IPS DF 6.9 (cell line): Measurements from ENCODE around the gene MDFI.

Source experiments
- DNase-seq: peaks from one replicate; pipeline ENCODE4 v3.0.0-alpha.2; 2013; ENCODE audit warnings: low read depth, low spot score
- H3K27ac ChIP-seq: one replicate; pipeline ENCODE4 v1.5.1; 2013; ENCODE audit warnings: low read length, control low read depth
- H3K27me3 ChIP-seq: 2 replicates; pipeline ENCODE4 v1.6.1; 2013; ENCODE audit warnings: mild to moderate bottlenecking, low read length; ENCODE audit not compliant: control insufficient read depth, insufficient read depth
- H3K36me3 ChIP-seq: 2 replicates; pipeline ENCODE4 v1.6.1; 2013; ENCODE audit warnings: low read length; ENCODE audit not compliant: control insufficient read depth, insufficient read depth
- H3K4me1 ChIP-seq: 2 replicates; pipeline ENCODE4 v1.6.1; 2013; ENCODE audit warnings: low read length; ENCODE audit not compliant: control insufficient read depth, insufficient read depth
- H3K4me3 ChIP-seq: 2 replicates; pipeline ENCODE4 v1.5.1; 2013; ENCODE audit warnings: mild to moderate bottlenecking, low read length
- H3K9me3 ChIP-seq: 2 replicates; pipeline ENCODE4 v1.6.1; 2013; ENCODE audit warnings: low read length, inconsistent platforms; ENCODE audit not compliant: control insufficient read depth, insufficient read depth
- WGBS: extraction: QIAGEN DNeasy Blood & Tissue Kit; methylation state at CpG from one replicate; pipeline ENCODE4 v1.1.7; 2013; ENCODE audit warnings: mixed read lengths, missing lambda C conversion rate; ENCODE audit not compliant: insufficient read length, insufficient coverage; 5-methylcytosine and 5-hydroxymethylcytosine counted together

The MDFI gene

GRCh38 chr6:41696788-41697187, 58.5 kb downstream of the MDFI start:
- DNase-seq: no peak
- no peaks in the 10 kb centered on the region for H3K36me3 ChIP-seq
- peaks cover 3% of the 10 kb centered on the region for H3K4me1 ChIP-seq
- no peaks in the 10 kb centered on the region for H3K27me3 ChIP-seq
- H3K4me3 ChIP-seq: no peak overlapping the region
- WGBS: no CpG with 5 or more reads among the region's 6 CpGs
- H3K9me3 ChIP-seq: no peaks in the 10 kb centered on the region
- H3K27ac ChIP-seq: no peak overlapping the region

GRCh38 chr6:41697861-41698781, 59.9 kb downstream of the MDFI start:
- no peaks in the 10 kb centered on the region for H3K36me3 ChIP-seq
- H3K27me3 ChIP-seq: no peaks in the 10 kb centered on the region
- peaks cover 3% of the 10 kb centered on the region for H3K4me1 ChIP-seq
- H3K9me3 ChIP-seq: no peaks in the 10 kb centered on the region
- H3K4me3 ChIP-seq: no peak overlapping the region
- no peak overlapping the region for H3K27ac ChIP-seq
- DNase-seq: no peak
- no CpG with 5 or more reads among the region's 15 CpGs for WGBS

- no peak overlapping the region for H3K4me3 ChIP-seq
- H3K27ac ChIP-seq: no peak overlapping the region
- no peaks in the 10 kb centered on the region for H3K9me3 ChIP-seq
- H3K4me1 ChIP-seq: peaks cover 3% of the 10 kb centered on the region
- DNase-seq: no peak
- WGBS: no CpG with 5 or more reads among the region's 2 CpGs
- no peaks in the 10 kb centered on the region for H3K27me3 ChIP-seq
- H3K36me3 ChIP-seq: no peaks in the 10 kb centered on the region
Measured at GRCh38 chr6:41699063-41699462, 60.8 kb downstream of the MDFI start.

DNA sequence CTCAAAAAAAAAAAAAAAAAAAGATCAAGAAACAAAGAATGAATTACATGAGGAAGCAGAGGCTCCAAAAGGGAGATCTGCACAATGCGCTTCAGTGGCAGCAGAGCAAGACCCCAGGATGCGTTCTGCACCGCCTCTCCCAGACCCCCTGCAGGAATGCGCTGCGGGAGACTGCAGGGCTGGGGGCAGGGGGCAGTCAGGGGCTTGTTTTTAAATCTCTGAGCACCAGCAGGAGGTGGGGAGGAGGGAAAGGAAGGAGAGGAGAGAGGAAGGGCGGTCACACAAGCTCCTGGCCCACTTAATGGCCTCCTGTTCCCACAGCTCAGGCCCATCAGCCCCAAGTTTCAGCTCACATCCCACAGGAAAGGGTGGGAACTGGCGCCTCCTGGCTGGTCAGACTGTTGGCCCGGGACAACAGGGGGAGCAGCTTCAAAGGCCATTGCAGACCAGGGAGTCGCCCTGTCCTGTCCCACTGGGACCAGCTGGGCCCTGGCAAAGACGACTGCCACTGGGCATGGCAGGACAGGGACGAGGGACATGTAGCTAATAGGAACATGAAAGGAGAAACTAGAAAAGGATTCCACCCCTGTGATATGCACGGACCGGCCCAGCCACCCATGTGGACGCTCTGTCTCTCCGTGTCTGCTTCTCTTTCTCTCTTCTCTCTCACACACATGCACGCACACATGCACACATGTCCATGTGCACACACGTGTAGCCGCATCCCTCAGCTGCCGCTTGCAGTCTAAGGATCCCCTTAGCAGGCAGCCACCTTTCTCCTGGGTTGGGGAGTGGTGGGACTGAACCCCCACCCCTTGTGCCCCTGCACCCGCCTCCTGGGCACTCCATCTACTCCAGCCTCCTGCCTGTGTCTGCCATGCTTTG, 62.4 kb downstream of the MDFI start:
- Histone ChIP-seq H3K27me3 (no peaks in the 10 kb centered on the region), H3K9me3 (no peaks in the 10 kb centered on the region), H3K36me3 (no peaks in the 10 kb centered on the region), H3K27ac (no peak overlapping the region), H3K4me1 (peaks cover 3% of the 10 kb centered on the region), H3K4me3 (no peak overlapping the region)
- WGBS: no CpG with 5 or more reads among the region's 20 CpGs
- no peak for DNase-seq

DNA sequence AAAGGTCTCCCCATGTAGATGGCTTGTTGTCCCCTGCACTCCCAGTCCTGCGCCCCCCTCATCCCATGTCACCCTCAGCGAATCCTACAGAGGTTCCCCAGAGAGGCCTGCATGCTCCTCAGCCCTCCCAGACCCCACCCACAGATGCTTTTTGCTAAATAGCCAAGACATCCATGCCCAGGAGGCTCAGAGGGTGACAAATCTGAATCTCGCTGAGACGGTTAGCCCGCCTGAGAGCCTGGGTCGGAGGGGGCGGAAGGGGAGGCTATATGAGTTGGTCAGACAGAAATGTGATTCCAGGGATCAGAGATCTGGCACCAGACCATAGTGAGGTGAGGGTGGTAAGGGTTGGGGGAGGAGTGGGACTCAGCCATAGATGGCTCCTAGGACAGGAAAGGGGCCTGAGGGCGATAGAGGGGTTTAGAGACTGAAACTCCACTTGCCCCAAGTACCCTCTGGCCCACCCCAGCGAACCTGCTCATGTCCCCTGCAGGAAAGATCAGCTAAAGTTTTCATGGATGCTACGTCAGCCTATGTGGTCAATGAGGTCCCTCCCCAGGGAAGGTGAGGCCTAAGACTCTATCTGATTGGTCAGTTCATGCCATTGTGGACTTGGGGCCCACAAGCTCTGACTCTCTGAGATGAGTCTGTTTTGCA, 63.9 kb downstream of the MDFI start:
- Histone ChIP-seq H3K9me3 (no peaks in the 10 kb centered on the region), H3K4me3 (no peak overlapping the region), H3K27me3 (no peaks in the 10 kb centered on the region), H3K36me3 (no peaks in the 10 kb centered on the region), H3K27ac (no peak overlapping the region), H3K4me1 (peaks cover 3% of the 10 kb centered on the region)
- no CpG with 5 or more reads among the region's 10 CpGs for WGBS
- DNase-seq: no peak

DNA sequence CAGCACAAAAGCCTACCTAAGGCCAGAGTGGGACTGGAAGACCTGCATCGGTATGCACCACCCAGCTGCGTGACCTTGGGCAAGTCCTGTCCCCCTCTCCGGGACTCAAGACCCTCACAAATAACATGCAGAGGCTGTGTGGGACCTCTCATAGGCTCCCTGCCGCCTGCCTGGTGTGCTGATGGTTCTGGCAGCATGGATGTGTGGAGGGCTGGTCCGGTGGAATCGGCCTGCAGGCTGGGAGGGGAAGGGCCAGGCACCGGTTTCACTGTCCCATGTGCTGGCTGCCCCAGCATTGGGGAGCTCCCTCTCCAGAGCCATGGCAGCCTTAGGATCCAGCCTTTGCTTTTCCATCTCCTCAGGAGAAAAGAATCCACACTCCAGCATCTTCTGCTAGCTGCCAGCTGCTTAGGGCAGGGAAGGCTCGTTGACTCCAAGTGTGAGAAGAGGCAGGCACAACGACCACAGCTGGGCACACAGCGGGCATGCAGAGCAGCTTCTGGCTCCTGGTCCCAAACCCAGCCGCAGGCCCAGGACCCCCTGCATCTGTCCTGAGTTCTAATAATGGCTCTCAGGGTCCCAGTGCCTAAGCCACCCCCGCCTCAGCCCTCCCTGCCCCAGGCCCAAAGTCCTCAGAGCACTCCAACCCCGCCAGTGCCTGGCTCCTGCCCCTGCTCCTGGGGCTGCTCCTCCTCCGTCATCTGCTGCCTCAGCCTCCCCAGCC, 64.7 kb downstream of the MDFI start:
- no peaks in the 10 kb centered on the region for H3K9me3 ChIP-seq
- no peak for DNase-seq
- H3K27me3 ChIP-seq: no peaks in the 10 kb centered on the region
- H3K4me3 ChIP-seq: no peak overlapping the region
- H3K27ac ChIP-seq: no peak overlapping the region
- H3K4me1 ChIP-seq: peaks cover 3% of the 10 kb centered on the region
- WGBS: no CpG with 5 or more reads among the region's 14 CpGs
- no peaks in the 10 kb centered on the region for H3K36me3 ChIP-seq
